Pancreas (tissue), 10 donors: ENCODE data around the gene C1orf167. TPM values are rescaled to one million over a fixed set of nuclear protein-coding genes. Genes with fewer than 3 reads are reported as not detected.
A peak's percentile ranks its signal among the peaks of the same experiment; 100 is the strongest.

Experiments used
- ATAC-seq, 4 donors: fragments of 200-7000 bp; cut with Tn5 transposase; one replicate each; pipeline versions ENCODE4 v1.8.0 to v1.9.1; 2020; ENCODE audit warnings: mild to moderate bottlenecking in 4 of 4, moderate library complexity in 4 of 4
- DNase-seq, 6 donors: peaks; one replicate each; pipeline ENCODE4 v3.0.0-alpha.2; 2020
- FAIRE-seq: peaks from 2 replicates; lab custom pipeline; 2012; peaks lifted over from hg19 to GRCh38; lab: Jason Lieb, UNC
- H3K27ac ChIP-seq, 4 donors: fragments of 200-600 bp; sonication (generic); 1 replicate in 3 of 4; 2 replicates in 1 of 4; pipeline versions ENCODE4 v1.5.0 to v1.8.0; 2020
- H3K27me3 ChIP-seq, 4 donors: fragments of 200-600 bp; one replicate each; pipeline ENCODE4 v1.8.0; 2021
- H3K36me3 ChIP-seq, 3 donors: fragments of 200-600 bp; sonication (generic) in 1 of 3; one replicate each; pipeline versions ENCODE4 v1.5.0 to v1.8.0; 2020 to 2021
- H3K4me1 ChIP-seq, 3 donors: fragments of 200-600 bp; one replicate each; pipeline ENCODE4 v1.8.0; 2021
- H3K4me3 ChIP-seq, 4 donors: fragments of 200-600 bp; sonication (generic) in 2 of 4; one replicate each; pipeline versions ENCODE4 v1.5.0 to v1.8.0; 2020 to 2021
- H3K9me3 ChIP-seq, 4 donors: fragments of 200-600 bp; one replicate each; pipeline ENCODE4 v1.8.0; 2021
- WGBS, 2 donors: extraction: QIAGEN DNeasy Blood & Tissue Kit; methylation state at CpG; one replicate each; pipeline ENCODE4 v1.1.7; 2013; 5-methylcytosine and 5-hydroxymethylcytosine counted together
- intact Hi-C, 3 donors: fragments of 100-400 bp; cut with DNase I; formaldehyde crosslinking; loops; one replicate each; pipeline versions ENCODE4 v1.11.1 to v1.14.2; 2022
- polyA plus RNA-seq, 2 donors: library from polyadenylated mRNA; stranded (reverse); fragments of 200-250 nt; gene quantifications; one replicate each; pipeline ENCODE4 v1.2.3, GENCODE V29; 2013
- total RNA-seq, 6 donors: library from RNA; stranded (reverse); fragmentation: NEBNext Ultra II Directional in 4 of 6; extraction: Animal tissue kit (Norgen Biotek cat#: 25700) in 4 of 6; gene quantifications; one replicate each; pipeline versions ENCODE4 v1.2.1 to v1.2.4, GENCODE V29; 2021 to 2023
- TF ChIP-seq, protein P1 (sequence below), 4 donors: fragments of 200-600 bp; sonication (generic) in 3 of 4; IDR thresholded peaks; one replicate each; pipeline versions ENCODE4 v1.5.0 to v1.8.0; 2021; ENCODE audit warnings: antibody characterized with exemption in 4 of 4
- donor health status: healthy with polysubstance abuse.
- donor health status: DM: no; HTN: no; CAD: no; lungs with moderate emphysema.
- donor health status: DM: no; HTN: no; CAD: no.
- donor health status: control.
- donor health status: control.
- donor health status: Bipolar disorder and iron deficiency.
- donor health status: DM: yes; HTN: yes; CAD: no.
- donor health status: DM: no; HTN: no; CAD: no.
- donor health status: DM: no; HTN: no; CAD: no.
- donor health status: DM: yes; HTN: yes; CAD: no.

C1orf167 gene
- total and polyA plus RNA-seq, 8 donors, result 0.37 to 1.4 (median 0.85) TPM; not detected in 5

DNA sequence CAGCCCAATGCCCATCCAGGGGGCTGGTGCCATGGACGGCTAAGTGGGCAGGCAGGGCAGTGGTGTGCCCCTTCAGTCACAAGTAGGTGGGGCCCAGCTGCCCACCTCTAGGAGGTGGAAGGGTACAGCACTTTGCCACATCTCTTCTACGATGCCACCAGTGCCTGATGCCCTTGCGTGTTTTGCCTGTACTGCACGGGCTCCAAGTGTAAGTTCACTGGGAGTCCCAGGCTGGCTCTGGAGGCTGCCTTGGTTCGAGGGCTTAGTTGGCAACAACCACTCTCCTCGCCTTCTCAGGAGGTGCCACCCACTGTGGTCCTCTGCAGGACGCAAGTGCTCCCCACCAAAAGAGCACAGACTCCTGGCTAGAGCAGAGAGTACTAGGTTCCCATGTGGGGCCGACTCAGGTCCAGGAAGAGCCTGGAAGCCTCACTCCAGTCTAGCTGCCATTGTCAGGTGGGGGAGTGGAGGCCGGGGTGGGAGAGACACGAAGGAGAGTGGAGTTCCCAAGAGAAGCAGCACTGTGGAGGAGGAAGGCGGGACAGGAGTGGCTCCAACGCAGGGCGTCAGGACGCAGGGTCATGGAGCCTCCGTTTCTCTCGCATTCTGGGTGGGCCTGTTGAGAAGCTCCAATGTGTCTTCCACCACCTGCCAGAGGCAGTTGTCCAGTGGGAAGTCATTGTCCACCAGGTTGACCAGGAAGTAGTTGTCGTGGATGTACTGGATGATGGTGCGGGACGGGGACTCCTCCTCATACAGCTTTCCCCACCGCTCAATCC lies 28.3 kb downstream of the C1orf167 start:
- 86 to 87% methylated on average over 20 of the region's 20 CpGs for WGBS, 2 donors
- TF ChIP-seq, protein P1, sequence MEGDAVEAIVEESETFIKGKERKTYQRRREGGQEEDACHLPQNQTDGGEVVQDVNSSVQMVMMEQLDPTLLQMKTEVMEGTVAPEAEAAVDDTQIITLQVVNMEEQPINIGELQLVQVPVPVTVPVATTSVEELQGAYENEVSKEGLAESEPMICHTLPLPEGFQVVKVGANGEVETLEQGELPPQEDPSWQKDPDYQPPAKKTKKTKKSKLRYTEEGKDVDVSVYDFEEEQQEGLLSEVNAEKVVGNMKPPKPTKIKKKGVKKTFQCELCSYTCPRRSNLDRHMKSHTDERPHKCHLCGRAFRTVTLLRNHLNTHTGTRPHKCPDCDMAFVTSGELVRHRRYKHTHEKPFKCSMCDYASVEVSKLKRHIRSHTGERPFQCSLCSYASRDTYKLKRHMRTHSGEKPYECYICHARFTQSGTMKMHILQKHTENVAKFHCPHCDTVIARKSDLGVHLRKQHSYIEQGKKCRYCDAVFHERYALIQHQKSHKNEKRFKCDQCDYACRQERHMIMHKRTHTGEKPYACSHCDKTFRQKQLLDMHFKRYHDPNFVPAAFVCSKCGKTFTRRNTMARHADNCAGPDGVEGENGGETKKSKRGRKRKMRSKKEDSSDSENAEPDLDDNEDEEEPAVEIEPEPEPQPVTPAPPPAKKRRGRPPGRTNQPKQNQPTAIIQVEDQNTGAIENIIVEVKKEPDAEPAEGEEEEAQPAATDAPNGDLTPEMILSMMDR (IDR thresholded peaks at IDR 0.05), result no peak
- peak overlapping the region in 3 of 4 donors; percentile 46 to 88 (median 84) for H3K27ac ChIP-seq
- no peaks in the 10 kb centered on the region for H3K27me3 ChIP-seq
- peaks cover 7 to 42% (median 10%) of the 10 kb centered on the region in 3 donors for H3K4me1 ChIP-seq
- H3K9me3 ChIP-seq, result no peaks in the 10 kb centered on the region
- peaks cover 0 to 10% (median 8%) of the 10 kb centered on the region in 3 donors for H3K36me3 ChIP-seq
- H3K4me3 ChIP-seq, result no peak overlapping the region
- DNase-seq (no peak), ATAC-seq (no peak), FAIRE-seq (no peak)
- intact Hi-C loops, result no loop called here

DNA sequence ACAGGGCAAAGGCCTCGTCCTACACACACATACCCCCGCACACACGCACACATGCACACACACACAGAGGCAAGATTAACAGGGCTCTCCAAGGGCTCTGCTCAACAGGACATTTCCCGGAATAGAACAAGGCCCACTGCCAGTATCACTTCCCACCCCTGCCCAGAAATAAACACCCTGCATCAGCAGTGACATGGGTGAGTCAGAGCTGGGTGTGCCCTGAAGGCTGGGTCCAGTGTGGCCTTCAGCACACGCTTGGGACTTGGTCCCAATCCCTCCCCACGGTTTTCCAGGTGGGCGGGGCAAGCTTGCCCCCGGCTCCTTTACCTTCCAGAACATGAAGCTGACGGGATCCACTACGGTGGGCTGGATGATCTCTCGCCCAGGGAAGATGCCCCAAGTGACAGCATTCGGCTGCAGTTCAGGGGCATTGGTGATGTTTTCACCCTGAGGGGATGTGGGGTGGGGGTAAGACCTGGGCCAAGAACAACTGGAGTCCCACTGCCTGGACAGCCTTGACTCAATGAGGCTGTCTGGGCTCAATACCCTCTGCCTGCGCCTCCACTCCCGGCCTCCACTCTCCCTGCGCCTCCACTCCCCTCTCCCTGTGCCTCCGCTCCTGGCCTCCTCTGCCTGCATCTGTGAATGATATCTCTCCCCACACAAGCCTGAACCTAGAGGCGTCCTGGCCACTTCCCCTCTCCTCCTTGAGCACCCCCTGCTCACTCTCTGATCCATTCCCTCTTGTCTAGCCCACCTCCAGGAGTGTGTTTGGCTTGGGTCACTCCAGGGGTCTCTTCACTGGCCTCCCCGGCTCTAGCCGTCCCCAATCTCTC lies 29.1 kb downstream of the C1orf167 start:
- 65 to 72% methylated on average over 19 of the region's 19 CpGs for WGBS, 2 donors
- TF ChIP-seq, protein P1 (IDR thresholded peaks at IDR 0.05), result no peak
- peaks cover 0 to 18% (median 8%) of the 10 kb centered on the region in 3 donors for H3K36me3 ChIP-seq
- ATAC-seq, result peak; percentile 91 to 93 (median 91)
- H3K9me3 ChIP-seq, result no peaks in the 10 kb centered on the region
- peak; percentile 57 for FAIRE-seq
- H3K27ac ChIP-seq, result peak overlapping the region in 3 of 4 donors; percentile 46 to 88 (median 84)
- intact Hi-C loops, result no loop called here
- no peaks in the 10 kb centered on the region for H3K27me3 ChIP-seq
- H3K4me3 ChIP-seq, result no peak overlapping the region
- peaks cover 7 to 37% (median 10%) of the 10 kb centered on the region in 3 donors for H3K4me1 ChIP-seq
- peak; percentile 80 to 93 (median 92) for DNase-seq

DNA sequence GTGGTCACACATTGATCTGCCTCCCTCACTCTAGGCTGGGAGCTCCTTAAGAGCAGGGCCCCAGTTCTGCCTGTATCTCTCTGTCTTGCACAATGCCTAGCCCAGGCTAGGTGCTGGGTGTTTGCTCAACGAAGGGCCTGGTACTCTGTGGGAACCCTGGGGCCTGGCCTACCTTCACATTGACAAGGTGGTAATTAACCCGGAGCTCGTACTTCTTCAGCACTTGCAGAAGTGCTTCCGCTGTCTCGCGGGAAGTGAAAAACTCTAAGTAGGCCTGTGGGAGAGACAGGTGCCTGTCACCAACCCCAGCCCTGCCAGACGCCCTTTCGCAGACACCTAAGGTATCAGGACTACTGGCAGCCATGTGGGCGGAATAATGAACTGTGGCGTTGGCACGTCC lies 30.1 kb downstream of the C1orf167 start:
- Histone ChIP-seq H3K36me3 (peaks cover 0 to 18% (median 8%) of the 10 kb centered on the region in 3 donors), H3K4me1 (peaks cover 7 to 37% (median 9%) of the 10 kb centered on the region in 3 donors), H3K27ac (peak overlapping the region in 2 of 4 donors; percentile 84 to 88), H3K9me3 (no peaks in the 10 kb centered on the region), H3K27me3 (no peaks in the 10 kb centered on the region), H3K4me3 (no peak overlapping the region)
- TF ChIP-seq, protein P1 (IDR thresholded peaks at IDR 0.05), result no peak
- DNase-seq (peak in 1 of 6 donors; percentile 43), FAIRE-seq (no peak), ATAC-seq (no peak)
- 87 to 92% methylated on average over 11 of the region's 11 CpGs for whole genome bisulfite sequencing, 2 donors
- intact Hi-C loops, result no loop called here

DNA sequence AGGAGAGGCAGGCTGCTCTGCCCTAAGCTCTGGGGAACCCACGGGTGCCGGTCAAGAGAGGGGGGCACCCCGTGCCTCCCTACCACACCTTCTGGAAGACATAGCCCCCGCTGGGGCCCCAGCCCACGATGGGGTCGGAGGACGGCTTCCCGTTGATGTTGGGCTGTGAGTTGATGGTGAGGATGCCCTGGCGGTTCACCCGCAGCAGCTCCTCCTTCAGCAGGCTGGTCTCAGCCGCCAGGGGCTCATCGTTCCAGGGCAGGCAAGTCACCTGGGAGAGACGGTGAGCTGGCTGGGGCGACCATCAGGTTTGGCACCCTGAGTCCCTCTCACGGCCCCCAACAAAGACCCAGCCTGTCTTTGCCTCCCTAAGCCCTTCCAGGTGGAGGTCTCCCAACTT lies 31.8 kb downstream of the C1orf167 start:
- TF ChIP-seq, protein P1 (IDR thresholded peaks at IDR 0.05), result no peak
- no peak for FAIRE-seq
- Histone ChIP-seq H3K9me3 (no peaks in the 10 kb centered on the region), H3K4me3 (no peak overlapping the region), H3K27ac (no peak overlapping the region), H3K36me3 (peaks cover 0 to 18% (median 8%) of the 10 kb centered on the region in 3 donors), H3K27me3 (no peaks in the 10 kb centered on the region), H3K4me1 (peaks cover 0 to 26% (median 7%) of the 10 kb centered on the region in 3 donors)
- no peak for ATAC-seq
- WGBS, 2 donors, result 92 to 94% methylated on average over 15 of the region's 15 CpGs
- intact Hi-C loops, result no loop called here
- peak in 1 of 6 donors; percentile 52 for DNase-seq
